Gastroesophageal sphincter (tissue), 3 donors: ENCODE results near the gene USP44.

ENCODE experiments used
- CTCF ChIP-seq, 4 experiments: fragments of 200-600 bp in 2 of 4; fragments of 450-650 bp in 2 of 4; sonication (generic) in 1 of 4; IDR thresholded peaks; one replicate each; pipeline ENCODE4 v1.5.1; 2017 to 2019; ENCODE audit warnings: antibody characterized with exemption in 4 of 4, mild to moderate bottlenecking in 2 of 4, moderate library complexity in 2 of 4
- POLR2A ChIP-seq, 2 donors: fragments of 450-650 bp; IDR thresholded peaks; one replicate each; pipeline ENCODE4 v1.6.1; 2017; ENCODE audit warnings: antibody characterized with exemption in 2 of 2, mild to moderate bottlenecking in 2 of 2, moderate library complexity in 1 of 2
- POLR2AphosphoS5 ChIP-seq: sonication (generic); formaldehyde crosslinking; IDR thresholded peaks from one replicate; pipeline ENCODE4 v1.6.1; 2017; ENCODE audit warnings: antibody characterized with exemption

- no peak for TF ChIP-seq CTCF (IDR thresholded peaks at IDR 0.05)
- no peak for TF ChIP-seq POLR2AphosphoS5
- TF ChIP-seq POLR2A (IDR thresholded peaks at IDR 0.05) = no peak
Observed at GRCh38 chr12:95538006-95538405, 13.3 kb downstream of the USP44 start.
